ENCODE data around the gene RFX1. TPM values are rescaled to one million over a fixed set of nuclear protein-coding genes. Genes with fewer than 3 reads are reported as not detected.

Gene RFX1
- total and polyA plus RNA-seq, 2 donors from 2014 or later: 5.2 to 17.9 TPM

DNA sequence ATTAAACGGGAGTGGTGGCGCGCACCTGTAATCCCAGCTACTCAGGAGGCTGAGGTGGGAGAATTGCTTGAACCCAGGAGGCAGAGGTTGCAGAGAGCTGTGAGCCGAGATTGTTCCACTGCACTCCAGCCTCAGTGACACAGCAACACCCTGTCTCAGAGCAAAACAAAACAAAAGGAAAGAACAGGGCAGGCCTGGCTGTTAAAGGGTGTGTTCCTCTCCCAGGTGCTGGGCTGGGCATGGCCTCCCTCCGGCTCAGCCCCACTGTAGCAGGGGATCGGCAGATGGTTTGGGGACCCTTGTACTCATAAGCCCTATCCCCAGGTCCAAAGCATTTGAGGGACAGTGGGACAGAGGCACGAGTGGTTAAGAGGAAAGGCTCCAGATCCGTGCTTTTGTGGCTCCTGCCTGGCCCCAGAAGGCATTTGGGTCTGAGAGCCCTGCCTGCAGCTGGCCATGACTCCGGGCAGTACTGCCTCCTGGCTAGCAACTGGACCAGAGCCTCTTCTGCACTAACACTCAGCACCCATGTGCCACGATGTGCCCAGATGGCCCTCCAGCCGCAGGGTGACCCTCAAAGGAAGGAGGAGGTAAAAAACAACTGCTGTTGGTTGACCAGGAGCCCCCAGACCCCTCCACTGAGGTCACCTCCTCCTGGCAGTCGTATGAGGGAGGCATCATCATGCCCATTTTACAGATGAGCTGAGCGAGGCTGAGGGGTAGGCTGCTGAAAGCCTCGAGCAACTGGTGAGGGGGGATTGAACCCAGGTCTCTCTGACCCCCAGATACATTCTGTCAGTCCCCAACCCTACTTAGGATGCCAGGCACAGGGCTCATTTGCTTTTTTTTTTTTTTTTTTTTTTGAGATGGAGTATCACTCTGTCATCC lies 10.0 kb downstream of the RFX1 start:
- Histone ChIP-seq H3K4me1 (ENCODE audit: control insufficient read depth in 2 of 3, insufficient read depth in 2 of 3, low read depth in 1 of 3, low read length in 3 of 3) (no peaks in the 10 kb centered on the region), H3K9me3 (ENCODE audit: control insufficient read depth in 2 of 3, insufficient read depth in 1 of 3, low read length in 3 of 3) (no peaks in the 10 kb centered on the region), H3K4me3 (ENCODE audit: low read length in 3 of 3) (no peak overlapping the region), H3K9ac (ENCODE audit: low read length in 3 of 3) (no peak overlapping the region), H3K27ac (ENCODE audit: low read depth in 2 of 2, low read length in 2 of 2) (no peak overlapping the region), H3K36me3 (ENCODE audit: control insufficient read depth in 2 of 3, insufficient read depth in 3 of 3, low read length in 3 of 3) (peaks cover 0 to 16% (median 4%) of the 10 kb centered on the region in 3 donors), H3K27me3 (ENCODE audit: control insufficient read depth, insufficient read depth, low read length) (no peaks in the 10 kb centered on the region)
- intact Hi-C loops (cut with DNase I): no loop called here
- FAIRE-seq (no peak), DNase-seq (peak in 1 of 5 donors; percentile 58)
- TF ChIP-seq, protein P1, sequence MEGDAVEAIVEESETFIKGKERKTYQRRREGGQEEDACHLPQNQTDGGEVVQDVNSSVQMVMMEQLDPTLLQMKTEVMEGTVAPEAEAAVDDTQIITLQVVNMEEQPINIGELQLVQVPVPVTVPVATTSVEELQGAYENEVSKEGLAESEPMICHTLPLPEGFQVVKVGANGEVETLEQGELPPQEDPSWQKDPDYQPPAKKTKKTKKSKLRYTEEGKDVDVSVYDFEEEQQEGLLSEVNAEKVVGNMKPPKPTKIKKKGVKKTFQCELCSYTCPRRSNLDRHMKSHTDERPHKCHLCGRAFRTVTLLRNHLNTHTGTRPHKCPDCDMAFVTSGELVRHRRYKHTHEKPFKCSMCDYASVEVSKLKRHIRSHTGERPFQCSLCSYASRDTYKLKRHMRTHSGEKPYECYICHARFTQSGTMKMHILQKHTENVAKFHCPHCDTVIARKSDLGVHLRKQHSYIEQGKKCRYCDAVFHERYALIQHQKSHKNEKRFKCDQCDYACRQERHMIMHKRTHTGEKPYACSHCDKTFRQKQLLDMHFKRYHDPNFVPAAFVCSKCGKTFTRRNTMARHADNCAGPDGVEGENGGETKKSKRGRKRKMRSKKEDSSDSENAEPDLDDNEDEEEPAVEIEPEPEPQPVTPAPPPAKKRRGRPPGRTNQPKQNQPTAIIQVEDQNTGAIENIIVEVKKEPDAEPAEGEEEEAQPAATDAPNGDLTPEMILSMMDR (IDR thresholded peaks at IDR 0.05; ENCODE audit: borderline replicate concordance, extremely low read depth, insufficient read depth): no peak

GRCh38 chr19:13995017-13995728 lies 10.9 kb downstream of the RFX1 start:
- peaks cover 0 to 19% (median 4%) of the 10 kb centered on the region in 3 donors for H3K36me3 ChIP-seq (ENCODE audit: control insufficient read depth in 2 of 3, insufficient read depth in 3 of 3, low read length in 3 of 3)
- intact Hi-C loops (cut with DNase I): no loop called here
- H3K9me3 ChIP-seq (ENCODE audit: control insufficient read depth in 2 of 3, insufficient read depth in 1 of 3, low read length in 3 of 3): no peaks in the 10 kb centered on the region
- H3K4me1 ChIP-seq (ENCODE audit: control insufficient read depth in 2 of 3, insufficient read depth in 2 of 3, low read depth in 1 of 3, low read length in 3 of 3): no peaks in the 10 kb centered on the region
- no peak for FAIRE-seq
- H3K4me3 ChIP-seq (ENCODE audit: low read length in 3 of 3): no peak overlapping the region
- DNase-seq: peak in 1 of 5 donors; percentile 80
- H3K27me3 ChIP-seq (ENCODE audit: control insufficient read depth, insufficient read depth, low read length): no peaks in the 10 kb centered on the region
- TF ChIP-seq, protein P1 (IDR thresholded peaks at IDR 0.05; ENCODE audit: borderline replicate concordance, extremely low read depth, insufficient read depth): no peak
- H3K27ac ChIP-seq (ENCODE audit: low read depth in 2 of 2, low read length in 2 of 2): no peak overlapping the region
- H3K9ac ChIP-seq (ENCODE audit: low read length in 3 of 3): no peak overlapping the region

DNA sequence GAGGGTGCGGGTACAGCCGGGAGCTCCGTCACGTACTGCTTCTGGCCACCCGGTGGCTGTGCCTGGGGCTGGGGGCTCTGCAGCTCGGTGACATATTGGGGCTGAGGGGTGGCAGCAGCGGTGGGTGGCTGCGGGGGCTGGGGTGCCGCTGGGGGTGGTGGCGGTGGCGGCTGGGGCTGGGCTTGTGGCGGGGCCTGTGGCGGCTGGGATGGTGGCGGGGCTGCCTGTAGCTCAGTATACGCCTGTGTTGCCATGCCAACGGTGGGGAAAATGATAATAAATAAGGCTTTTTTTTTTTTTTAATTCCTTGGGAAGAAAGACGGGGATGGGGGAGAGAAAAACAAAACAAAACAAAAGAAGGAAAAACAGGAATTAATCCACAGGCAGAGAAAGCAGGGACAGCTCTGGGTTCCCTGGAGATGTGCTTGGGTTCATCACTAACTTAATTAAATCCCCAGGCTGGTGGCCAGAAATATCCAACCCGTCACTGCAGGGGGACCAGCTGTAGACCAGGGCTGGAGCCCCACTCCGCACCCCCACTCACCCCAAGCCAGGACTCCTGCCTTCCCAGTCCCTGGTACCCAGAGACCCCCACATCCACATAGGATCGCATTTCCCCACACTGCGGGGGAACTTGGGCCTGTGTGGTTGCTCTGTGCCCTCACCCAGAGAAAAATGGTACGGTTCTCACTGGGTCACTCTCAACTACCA lies 12.4 kb downstream of the RFX1 start:
- intact Hi-C loops (cut with DNase I): no loop called here
- Histone ChIP-seq H3K27me3 (ENCODE audit: control insufficient read depth, insufficient read depth, low read length) (no peaks in the 10 kb centered on the region), H3K36me3 (ENCODE audit: control insufficient read depth in 2 of 3, insufficient read depth in 3 of 3, low read length in 3 of 3) (peaks cover 0 to 19% (median 4%) of the 10 kb centered on the region in 3 donors), H3K27ac (ENCODE audit: low read depth in 2 of 2, low read length in 2 of 2) (no peak overlapping the region), H3K4me3 (ENCODE audit: low read length in 3 of 3) (no peak overlapping the region), H3K4me1 (ENCODE audit: control insufficient read depth in 2 of 3, insufficient read depth in 2 of 3, low read depth in 1 of 3, low read length in 3 of 3) (no peaks in the 10 kb centered on the region), H3K9ac (ENCODE audit: low read length in 3 of 3) (no peak overlapping the region), H3K9me3 (ENCODE audit: control insufficient read depth in 2 of 3, insufficient read depth in 1 of 3, low read length in 3 of 3) (no peaks in the 10 kb centered on the region)
- peak in 3 of 5 donors; percentile 38 to 73 (median 43) for DNase-seq
- FAIRE-seq: no peak
- TF ChIP-seq, protein P1 (IDR thresholded peaks at IDR 0.05; ENCODE audit: borderline replicate concordance, extremely low read depth, insufficient read depth): no peak
